ENCODE measurements around the gene RENBP.
A peak's percentile ranks its signal among the peaks of the same experiment; 100 is the strongest.

RENBP gene

GRCh38 chrX:153931748-153932147 lies 12.7 kb downstream of the RENBP start:
- no peak for DNase-seq

- no peak for DNase-seq
These were observed 13.3 kb downstream of the RENBP start for GRCh38 chrX:153931151-153931550.

GRCh38 chrX:153930011-153930910 lies 14.2 kb downstream of the RENBP start:
- DNase-seq, result no peak

- DNase-seq, result no peak
These were observed 14.9 kb downstream of the RENBP start for GRCh38 chrX:153929576-153929975.

GRCh38 chrX:153928846-153929245 lies 15.6 kb downstream of the RENBP start:
- no peak for DNase-seq

- DNase-seq, result peak; percentile 82
These were observed 16.3 kb downstream of the RENBP start for GRCh38 chrX:153927922-153928760.

- DNase-seq, result no peak
These were observed 16.8 kb downstream of the RENBP start for GRCh38 chrX:153927672-153927921.

GRCh38 chrX:153926858-153927671 lies 17.4 kb downstream of the RENBP start:
- no peak for DNase-seq

GRCh38 chrX:153926552-153926857 lies 17.9 kb downstream of the RENBP start:
- no peak for DNase-seq

- DNase-seq, result no peak
These were observed 18.5 kb downstream of the RENBP start, which contains the start of gene ARHGAP4 for GRCh38 chrX:153925739-153926551. Gene ARHGAP4, minus strand, starts transcription at chrX:153926264. Its CDS starts 62 bp downstream, at chrX:153926202.

GRCh38 chrX:153925387-153925738 lies 19.1 kb downstream of the RENBP start:
- DNase-seq, result no peak

GRCh38 chrX:153924149-153924861 lies 20.1 kb downstream of the RENBP start:
- no peak for DNase-seq

GRCh38 chrX:153922932-153923857 lies 21.2 kb downstream of the RENBP start:
- no peak for DNase-seq

- DNase-seq, result no peak
These were observed 22.7 kb downstream of the RENBP start for GRCh38 chrX:153921511-153922446.

GRCh38 chrX:153921070-153921469 lies 23.4 kb downstream of the RENBP start:
- DNase-seq, result no peak

GRCh38 chrX:153920546-153920945 lies 23.9 kb downstream of the RENBP start:
- no peak for DNase-seq

- DNase-seq, result no peak
These were observed 25.2 kb downstream of the RENBP start for GRCh38 chrX:153919281-153919680.

- no peak for DNase-seq
These were observed 26.6 kb downstream of the RENBP start for GRCh38 chrX:153917869-153918268.

- no peak for DNase-seq
These were observed 30.7 kb downstream of the RENBP start for GRCh38 chrX:153913701-153914100.

- DNase-seq, result no peak
These were observed 31.2 kb downstream of the RENBP start for GRCh38 chrX:153913211-153913610.

Data from T1000 (cell line).